Spleen (tissue), 7 donors: Measurements from ENCODE around the gene BFSP1.

Experiments
- POLR2A ChIP-seq, 3 donors: fragments of 450-650 bp; IDR thresholded peaks; one replicate each; pipeline ENCODE4 v1.5.1; 2017; ENCODE audit warnings: antibody characterized with exemption in 3 of 3, mild to moderate bottlenecking in 1 of 3
- POLR2AphosphoS5 ChIP-seq, 3 donors: sonication (generic); formaldehyde crosslinking; IDR thresholded peaks; one replicate each; pipeline ENCODE4 v1.5.1; 2017; ENCODE audit warnings: antibody characterized with exemption in 3 of 3
- TF ChIP-seq, protein P1 (sequence below), 11 experiments: fragments of 200-600 bp in 7 of 11; fragments of 450-650 bp in 4 of 11; sonication (generic) in 4 of 11; IDR thresholded peaks in 8 of 11; conservative IDR thresholded peaks in 3 of 11; 1 replicate in 7 of 11; 2 replicates in 4 of 11; pipeline versions ENCODE4 v1.4.0 to v1.8.0; 2016 to 2021; ENCODE audit warnings: antibody characterized with exemption in 11 of 11, inconsistent platforms in 4 of 11, mild to moderate bottlenecking in 1 of 11
- donor health status: DM: no; HTN: no; CAD: no; lungs with moderate emphysema.
- donor health status: DM: no; HTN: no; CAD: no.
- donor health status: DM: no; HTN: no; CAD: no.

DNA sequence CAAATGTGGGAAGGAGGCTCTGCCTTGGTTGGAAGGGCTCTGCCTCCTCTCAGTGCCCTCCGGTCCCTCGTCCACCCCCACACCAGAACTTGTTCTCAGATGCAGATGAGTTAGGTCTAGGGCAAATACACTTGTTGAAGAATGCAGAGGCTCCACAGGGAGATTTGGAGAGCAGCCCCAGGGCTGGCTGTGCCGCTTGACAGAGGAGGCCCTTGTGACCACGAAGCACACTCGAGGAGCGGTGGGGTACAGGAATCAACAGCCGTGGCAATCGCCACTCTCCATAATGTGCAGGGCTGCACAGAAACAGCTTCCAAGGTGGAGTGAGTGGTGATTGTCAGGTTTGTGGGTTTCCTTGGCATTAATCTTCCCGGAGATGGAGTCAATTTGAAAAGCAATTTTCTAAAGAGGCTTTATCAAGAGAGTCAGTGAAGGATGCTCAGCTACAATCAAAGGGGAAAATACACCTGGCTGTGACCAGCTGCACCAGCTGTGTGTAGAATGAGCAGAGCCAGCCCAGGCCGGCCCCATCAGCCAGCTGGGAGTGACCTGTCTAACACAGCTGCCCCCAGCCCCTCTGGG is 59.5 kb downstream of the BFSP1 start:
- no peak for TF ChIP-seq POLR2A (IDR thresholded peaks at IDR 0.05)
- TF ChIP-seq, protein P1, sequence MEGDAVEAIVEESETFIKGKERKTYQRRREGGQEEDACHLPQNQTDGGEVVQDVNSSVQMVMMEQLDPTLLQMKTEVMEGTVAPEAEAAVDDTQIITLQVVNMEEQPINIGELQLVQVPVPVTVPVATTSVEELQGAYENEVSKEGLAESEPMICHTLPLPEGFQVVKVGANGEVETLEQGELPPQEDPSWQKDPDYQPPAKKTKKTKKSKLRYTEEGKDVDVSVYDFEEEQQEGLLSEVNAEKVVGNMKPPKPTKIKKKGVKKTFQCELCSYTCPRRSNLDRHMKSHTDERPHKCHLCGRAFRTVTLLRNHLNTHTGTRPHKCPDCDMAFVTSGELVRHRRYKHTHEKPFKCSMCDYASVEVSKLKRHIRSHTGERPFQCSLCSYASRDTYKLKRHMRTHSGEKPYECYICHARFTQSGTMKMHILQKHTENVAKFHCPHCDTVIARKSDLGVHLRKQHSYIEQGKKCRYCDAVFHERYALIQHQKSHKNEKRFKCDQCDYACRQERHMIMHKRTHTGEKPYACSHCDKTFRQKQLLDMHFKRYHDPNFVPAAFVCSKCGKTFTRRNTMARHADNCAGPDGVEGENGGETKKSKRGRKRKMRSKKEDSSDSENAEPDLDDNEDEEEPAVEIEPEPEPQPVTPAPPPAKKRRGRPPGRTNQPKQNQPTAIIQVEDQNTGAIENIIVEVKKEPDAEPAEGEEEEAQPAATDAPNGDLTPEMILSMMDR (IDR thresholded peaks at IDR 0.05 in 8 of 11, conservative IDR thresholded peaks at IDR 0.05 in 3 of 11) = no peak
- TF ChIP-seq POLR2AphosphoS5 (IDR thresholded peaks at IDR 0.05) = no peak
